Sciatic nerve (tissue), 2 donors: ENCODE data around the gene PLXNA4. TPM values are rescaled to one million over a fixed set of nuclear protein-coding genes. Genes with fewer than 3 reads are reported as not detected.

ENCODE experiments used
- ATAC-seq: fragments of 200-7000 bp; cut with Tn5 transposase; one replicate; pipeline ENCODE4 v1.9.1; 2020; ENCODE audit warnings: mild to moderate bottlenecking, moderate library complexity
- DNase-seq: peaks from one replicate; pipeline ENCODE4 v3.0.0-alpha.2; 2020; ENCODE audit warnings: low spot score
- intact Hi-C: fragments of 100-400 bp; cut with DNase I; formaldehyde crosslinking; loops from one replicate; pipeline ENCODE4 v1.14.2; 2022
- total RNA-seq: library from RNA; stranded (reverse); fragmentation: NEBNext Ultra II Directional; extraction: Animal tissue kit (Norgen Biotek cat#: 25700); gene quantifications from one replicate; pipeline ENCODE4 v1.2.1, GENCODE V29; 2021
- donor health status: DM: no; HTN: no; CAD: no.
- donor health status: DM: no; HTN: no; CAD: no.

The PLXNA4 gene
- total RNA-seq, 1 donor from 2014 or later: 9.0 TPM

DNA sequence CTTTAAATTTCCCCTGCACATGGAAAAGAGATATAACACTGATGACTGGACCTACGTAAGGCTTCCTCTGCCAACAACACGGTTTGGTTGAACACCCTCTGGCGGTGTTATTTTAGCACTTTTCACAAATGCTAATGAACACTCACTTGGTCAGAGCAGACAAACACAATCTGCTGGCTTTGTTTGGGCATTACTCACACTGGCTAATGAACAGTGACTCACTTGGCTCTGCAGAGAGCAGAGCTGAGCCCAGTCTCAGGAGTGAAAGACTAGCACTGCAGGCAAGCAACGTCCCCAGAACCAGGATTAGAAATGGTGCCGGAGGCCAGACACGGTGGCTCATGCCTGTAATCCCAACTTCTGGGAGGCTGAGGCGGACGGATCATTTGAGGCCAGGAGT is 430.8 kb downstream of the PLXNA4 start:
- intact Hi-C loops: no loop called here
- no peak for DNase-seq

GRCh38 chr7:132145063-132145462 is 431.2 kb downstream of the PLXNA4 start:
- DNase-seq: no peak
- intact Hi-C loops: no loop called here
- ATAC-seq: peak; percentile 13

More for the DNA sequence above, 430.8 kb downstream of the PLXNA4 start:
- ATAC-seq: peak; percentile 76

DNA sequence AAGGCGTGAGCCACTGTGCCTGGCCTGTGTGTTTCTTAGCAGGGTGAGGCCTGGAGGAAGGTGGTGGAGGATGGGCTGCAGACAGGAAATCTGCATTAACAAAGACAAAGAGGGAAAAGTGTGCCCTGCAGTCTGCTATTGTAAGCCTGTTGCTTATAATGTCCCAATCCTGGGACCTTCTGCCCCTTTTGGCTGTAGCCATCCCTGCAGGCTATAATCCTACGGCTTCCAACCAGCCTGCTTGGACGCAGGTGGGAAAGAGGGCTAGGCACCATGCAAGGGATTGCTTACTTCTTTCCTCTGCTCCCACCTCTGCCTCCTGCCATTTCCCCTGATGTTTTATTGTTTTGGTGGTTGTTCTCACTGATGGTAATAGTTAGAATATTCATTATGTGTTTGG is 434.3 kb downstream of the PLXNA4 start:
- intact Hi-C loops: no loop called here

DNA sequence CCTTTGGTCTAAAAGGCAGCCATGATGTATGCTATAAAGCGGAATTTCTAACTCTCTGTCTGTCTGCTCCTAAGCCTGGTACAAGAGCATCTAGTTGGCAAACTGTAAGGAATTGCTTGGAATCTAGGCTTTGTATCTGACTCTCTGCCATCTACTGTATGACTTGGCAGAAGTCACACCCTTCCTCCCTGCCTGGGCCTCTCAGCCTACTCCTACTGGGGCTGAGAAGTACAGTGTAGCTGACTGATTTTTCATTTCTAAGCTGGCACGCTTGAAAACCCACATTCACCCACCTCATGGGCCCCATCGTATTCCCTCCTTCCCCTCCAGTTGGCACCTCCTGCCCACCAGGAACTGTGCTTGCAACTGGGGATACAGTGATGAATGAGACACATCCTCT is 435.2 kb downstream of the PLXNA4 start:
- ATAC-seq: peak; percentile 30
- intact Hi-C loops: no loop called here
- DNase-seq: no peak

More for the DNA sequence above, 434.3 kb downstream of the PLXNA4 start:
- DNase-seq: no peak
- ATAC-seq: no peak

DNA sequence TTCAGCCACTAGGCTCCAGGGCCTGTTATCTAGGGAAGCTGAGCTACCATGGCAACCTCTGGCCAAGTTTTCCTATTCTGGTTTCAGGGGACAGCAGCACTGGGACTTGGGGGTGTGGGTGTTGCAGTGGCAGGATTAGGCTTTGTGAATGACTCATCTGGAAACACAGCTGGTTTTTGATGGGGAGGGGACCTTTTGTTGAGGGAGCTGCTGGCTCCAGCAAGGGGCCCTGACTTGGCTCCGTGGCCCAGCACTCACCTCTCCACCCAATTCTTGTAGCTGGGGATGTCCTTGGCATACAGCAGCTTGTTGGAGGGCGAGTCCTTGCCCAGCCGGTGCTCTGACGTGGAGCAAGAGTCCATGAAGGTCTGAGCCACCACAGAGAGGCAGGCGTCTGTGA is 435.9 kb downstream of the PLXNA4 start:
- intact Hi-C loops: no loop called here
- no peak for ATAC-seq
- no peak for DNase-seq

GRCh38 chr7:132138817-132139216 is 437.5 kb downstream of the PLXNA4 start:
- ATAC-seq (no peak), DNase-seq (no peak)
- intact Hi-C loops: no loop called here

- DNase-seq: no peak
- ATAC-seq: no peak
- intact Hi-C loops: no loop called here
Measured at GRCh38 chr7:132137681-132138080, 438.6 kb downstream of the PLXNA4 start.

GRCh38 chr7:132135746-132136385 is 440.4 kb downstream of the PLXNA4 start:
- no peak for DNase-seq
- intact Hi-C loops: no loop called here
- no peak for ATAC-seq

DNA sequence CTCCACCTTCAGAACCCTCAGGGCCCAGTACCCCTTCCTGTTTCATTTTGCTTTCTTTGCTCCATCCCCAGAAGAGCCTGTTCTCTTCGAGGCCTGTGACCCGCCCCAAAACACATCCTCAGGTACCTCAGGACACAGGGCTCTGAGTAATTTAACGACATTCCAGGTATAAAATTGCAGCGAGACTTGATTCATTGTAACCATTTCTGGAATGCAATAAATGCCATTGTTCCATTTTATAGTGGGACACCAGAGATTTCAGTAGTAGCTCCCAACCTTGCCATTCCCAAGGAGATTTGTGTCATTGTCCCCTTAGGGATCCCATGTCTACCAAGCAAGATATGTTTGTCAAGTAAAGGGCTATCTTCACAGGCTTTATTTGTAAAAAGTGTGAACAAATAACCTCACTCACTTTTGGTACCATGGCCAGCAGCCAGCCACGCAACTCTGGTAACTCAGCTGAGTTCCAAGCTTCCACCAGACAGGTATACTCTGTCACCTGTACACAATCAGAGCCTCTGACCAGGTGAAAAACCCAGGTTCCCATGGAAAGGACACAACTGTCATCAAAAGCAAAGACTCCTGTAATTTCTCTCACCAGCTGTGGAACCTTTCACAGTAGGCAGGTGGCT is 441.3 kb downstream of the PLXNA4 start:
- intact Hi-C loops: no loop called here
- DNase-seq: no peak

GRCh38 chr7:132133501-132133900 is 442.8 kb downstream of the PLXNA4 start:
- intact Hi-C loops: no loop called here
- DNase-seq (no peak), ATAC-seq (no peak)

More for the DNA sequence above, 441.3 kb downstream of the PLXNA4 start:
- ATAC-seq: no peak

GRCh38 chr7:132131196-132131595 is 445.1 kb downstream of the PLXNA4 start:
- no peak for DNase-seq

DNA sequence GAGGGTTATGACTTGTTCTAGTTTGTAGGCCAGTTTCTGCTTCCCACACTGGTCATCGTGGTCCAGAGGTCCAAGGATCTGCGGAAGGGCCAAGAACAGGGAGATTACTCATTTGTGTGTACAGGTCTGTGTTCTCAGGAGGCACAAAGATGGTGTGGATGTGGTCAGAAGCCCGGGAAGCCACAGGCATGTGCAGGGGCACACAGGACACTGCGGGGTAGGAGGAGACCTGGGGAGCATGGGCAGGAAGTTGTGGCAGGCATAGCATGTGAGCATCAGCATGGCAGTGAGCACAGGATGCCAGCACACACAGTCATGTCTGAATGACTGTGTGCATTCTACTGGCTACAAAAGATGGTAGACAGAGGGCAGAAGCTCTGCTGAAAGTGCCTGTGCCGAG is 445.8 kb downstream of the PLXNA4 start:
- intact Hi-C loops: no loop called here
- ATAC-seq (no peak), DNase-seq (no peak)

More at GRCh38 chr7:132131196-132131595, 445.1 kb downstream of the PLXNA4 start:
- intact Hi-C loops: no loop called here
- ATAC-seq: no peak

- intact Hi-C loops: loop anchor here (10.0 kb wide), 1 partner anchor 1059 kb away; no protein-coding TSS in a partner anchor
- ATAC-seq: no peak
- no peak for DNase-seq
Measured at GRCh38 chr7:132125872-132126595, 450.2 kb downstream of the PLXNA4 start.

- ATAC-seq: no peak
- no peak for DNase-seq
- intact Hi-C loops: loop anchor here (10.0 kb wide), 1 partner anchor 1060 kb away; no protein-coding TSS in a partner anchor
Measured at GRCh38 chr7:132125096-132125495, 451.2 kb downstream of the PLXNA4 start.

GRCh38 chr7:132124575-132124974 is 451.7 kb downstream of the PLXNA4 start:
- ATAC-seq (no peak), DNase-seq (no peak)
- intact Hi-C loops: loop anchor here (10.0 kb wide), 1 partner anchor 1060 kb away; no protein-coding TSS in a partner anchor

- intact Hi-C loops: loop anchor here (10.0 kb wide), 1 partner anchor 1061 kb away; no protein-coding TSS in a partner anchor
- ATAC-seq (no peak), DNase-seq (no peak)
Measured at GRCh38 chr7:132123773-132124172, 452.5 kb downstream of the PLXNA4 start.

- no peak for ATAC-seq
- DNase-seq: no peak
- intact Hi-C loops: loop anchor here (10.0 kb wide), 1 partner anchor 1062 kb away; no protein-coding TSS in a partner anchor
Measured at GRCh38 chr7:132122901-132123300, 453.4 kb downstream of the PLXNA4 start.

DNA sequence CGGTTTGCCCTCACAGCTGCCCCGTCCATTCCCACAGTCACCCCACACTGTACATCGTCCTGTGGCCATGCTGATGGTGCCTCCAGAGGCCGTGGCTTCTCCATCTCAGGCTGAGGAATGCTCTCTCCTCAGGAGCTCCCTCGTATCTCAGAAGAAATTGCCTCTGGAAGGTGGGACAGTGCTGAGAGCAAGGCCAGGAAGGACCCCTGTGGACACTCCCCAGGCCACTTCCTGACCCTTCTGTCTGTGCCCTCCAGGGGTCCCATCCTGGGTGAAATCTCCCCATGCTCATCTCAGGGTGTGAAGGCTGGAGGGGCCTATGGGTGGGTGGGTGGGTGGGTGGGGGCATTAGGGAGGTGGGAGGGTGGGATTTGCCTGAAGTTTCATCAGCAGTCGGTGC is 454.3 kb downstream of the PLXNA4 start:
- intact Hi-C loops: loop anchor here (10.0 kb wide), 1 partner anchor 1063 kb away; no protein-coding TSS in a partner anchor
- DNase-seq (no peak), ATAC-seq (no peak)

- DNase-seq (no peak), ATAC-seq (no peak)
- intact Hi-C loops: no loop called here
Measured at GRCh38 chr7:132118641-132119040, 457.6 kb downstream of the PLXNA4 start.

GRCh38 chr7:132117636-132118035 is 458.6 kb downstream of the PLXNA4 start:
- intact Hi-C loops: no loop called here
- ATAC-seq (no peak), DNase-seq (no peak)
